RPMI7951 (cell line): Measurements from ENCODE around the gene ARL1. TPM values are rescaled to one million over a fixed set of nuclear protein-coding genes. Genes with fewer than 3 reads are reported as not detected.
"Not testable (repeated sequence)": the region's sequence is repeated elsewhere in the genome, so short reads cannot be mapped to it uniquely, and the experiment has no call there.

Experiments used
- DNase-seq: peaks from one replicate; pipeline ENCODE4 v3.0.0-alpha.2; 2012; ENCODE audit warnings: low read depth
- total RNA-seq: library from RNA; depleted of rRNA; stranded (reverse); fragments of >200 nt; shearing (Covaris generic); gene quantifications from 2 replicates; pipeline ENCODE4 v1.2.3, GENCODE V29; 2014; rRNA removed

The ARL1 gene
- total RNA-seq = 49.9 and 69.8 TPM in 2 replicates

- peak; percentile 85 for DNase-seq
Measured at GRCh38 chr12:101407436-101408345, at the start of gene ARL1. Gene ARL1, minus strand, starts transcription at chr12:101407772. Its CDS starts 127 bp downstream, at chr12:101407645.

- DNase-seq = no peak
Measured at GRCh38 chr12:101455685-101456084, 48.1 kb upstream of the ARL1 start.

DNA sequence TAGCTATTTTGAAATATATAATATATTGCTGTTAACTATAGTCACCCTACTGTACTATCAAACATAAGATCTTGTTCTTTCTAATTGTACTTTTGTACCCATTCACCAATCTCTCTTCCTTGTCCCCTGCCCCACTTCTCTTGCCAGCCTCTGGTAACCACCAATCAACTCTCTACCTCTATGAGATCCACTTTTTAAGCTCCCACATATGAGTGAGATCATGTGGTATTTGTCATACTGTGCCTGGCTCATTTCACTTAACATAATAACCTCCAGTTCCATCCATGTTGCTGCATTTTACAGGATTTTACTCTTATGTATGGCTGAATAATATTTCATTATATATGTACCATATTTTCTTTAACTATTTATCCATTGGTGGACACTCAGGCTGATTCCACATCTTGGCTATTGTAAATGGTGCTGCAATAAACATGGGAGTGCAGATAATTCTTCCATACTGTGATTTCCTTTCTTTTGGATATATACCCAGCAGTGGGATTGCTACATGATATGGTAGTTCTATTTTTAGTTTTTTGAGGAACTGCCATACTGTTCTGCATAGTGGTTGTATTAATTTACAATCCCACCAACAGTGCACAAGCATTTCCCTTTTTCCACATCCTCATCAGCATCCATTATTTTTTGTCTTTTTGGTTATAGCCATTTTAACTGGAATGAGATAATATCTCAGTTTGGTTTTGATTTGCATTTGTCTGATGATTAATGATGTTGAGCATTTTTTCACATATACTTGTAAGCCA, 34.1 kb upstream of the ARL1 start:
- DNase-seq = no peak

DNA sequence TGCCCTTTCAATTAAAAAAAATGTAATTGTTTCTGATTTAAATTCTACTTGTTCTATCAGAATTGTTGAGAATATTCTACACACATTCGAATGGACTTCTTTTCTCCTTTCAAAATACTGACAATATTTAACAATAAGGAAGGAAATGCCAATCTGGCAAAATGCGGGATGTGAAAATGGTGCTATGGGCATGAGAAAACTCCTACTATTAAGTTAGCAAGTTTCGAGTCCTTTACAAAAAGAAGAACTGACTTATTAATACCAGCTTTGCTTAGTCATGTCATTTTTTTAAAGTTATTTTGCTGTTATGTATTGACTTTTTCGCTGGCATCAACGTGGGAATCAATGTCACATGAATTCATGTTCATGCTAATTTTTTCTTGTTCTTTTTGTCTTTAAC, 31.7 kb upstream of the ARL1 start:
- no peak for DNase-seq

DNA sequence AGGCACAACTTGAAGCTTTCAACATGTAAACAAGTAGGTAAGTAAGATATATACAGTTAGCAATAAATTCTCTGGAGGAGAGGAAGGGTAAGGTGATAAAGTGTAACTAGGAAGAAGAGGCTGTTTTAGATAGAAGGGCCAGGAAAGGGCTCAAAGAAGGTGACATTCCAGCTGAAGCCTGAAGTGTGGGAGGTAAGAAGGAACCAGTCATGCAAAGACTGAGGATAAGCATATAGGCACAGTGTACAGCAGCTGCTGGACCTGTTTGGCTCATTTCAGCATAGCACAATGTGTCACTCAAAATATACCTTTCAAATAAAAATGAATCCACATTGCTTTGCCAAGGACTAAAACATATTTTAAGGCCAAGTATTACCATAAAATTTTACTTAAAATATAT, 28.6 kb upstream of the ARL1 start:
- DNase-seq = no peak

GRCh38 chr12:101430456-101430855, 22.9 kb upstream of the ARL1 start:
- DNase-seq = no peak

- no peak for DNase-seq
Measured at GRCh38 chr12:101424620-101425019, 17.0 kb upstream of the ARL1 start.

GRCh38 chr12:101422066-101422465, 14.5 kb upstream of the ARL1 start:
- DNase-seq = not testable (repeated sequence)

DNA sequence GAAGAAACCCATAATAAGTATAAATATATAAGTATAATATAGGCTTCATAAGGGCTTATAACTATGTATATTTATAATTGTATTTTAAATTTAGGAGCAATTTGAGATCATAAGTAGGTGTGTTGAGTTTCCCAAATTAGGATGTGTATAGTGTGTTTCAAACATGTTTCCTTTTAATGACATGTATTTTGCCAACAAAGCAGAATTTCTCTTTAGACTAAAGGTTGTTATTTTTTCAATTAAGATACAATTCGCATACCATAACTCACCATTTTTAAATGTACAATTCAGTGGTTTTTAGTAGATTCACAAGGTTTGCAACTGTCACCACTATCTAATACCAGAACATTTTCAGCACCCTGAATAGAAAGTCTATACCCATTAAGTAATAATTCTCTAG, 7.7 kb upstream of the ARL1 start:
- no peak for DNase-seq

DNA sequence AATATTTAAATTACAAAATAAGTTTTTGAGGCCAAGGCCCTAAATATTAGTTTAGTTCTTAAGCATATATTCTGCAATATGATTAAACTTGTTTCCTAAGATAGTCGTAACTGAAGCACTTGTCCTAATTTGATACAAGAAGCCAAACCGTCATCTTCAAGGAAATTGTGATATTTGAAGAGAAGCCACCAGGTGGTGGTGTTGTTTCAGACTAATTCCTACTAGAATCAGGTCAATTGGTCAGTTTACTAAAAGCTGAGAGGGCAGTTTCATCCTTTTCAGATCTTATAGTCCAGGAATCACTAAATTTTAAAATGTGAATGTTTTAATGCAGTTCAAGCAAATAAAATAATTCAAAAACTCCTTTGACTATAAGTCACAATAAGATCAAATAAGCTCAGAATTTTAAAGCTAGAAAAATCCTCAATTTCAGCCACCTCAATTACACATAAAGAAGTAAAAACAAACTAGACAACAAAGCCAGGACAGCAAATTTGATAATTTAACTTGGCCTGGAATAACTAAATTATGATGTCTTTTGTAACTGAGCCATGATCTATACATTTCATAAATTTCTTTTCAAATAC, 7.1 kb upstream of the ARL1 start:
- peak; percentile 54 for DNase-seq

DNA sequence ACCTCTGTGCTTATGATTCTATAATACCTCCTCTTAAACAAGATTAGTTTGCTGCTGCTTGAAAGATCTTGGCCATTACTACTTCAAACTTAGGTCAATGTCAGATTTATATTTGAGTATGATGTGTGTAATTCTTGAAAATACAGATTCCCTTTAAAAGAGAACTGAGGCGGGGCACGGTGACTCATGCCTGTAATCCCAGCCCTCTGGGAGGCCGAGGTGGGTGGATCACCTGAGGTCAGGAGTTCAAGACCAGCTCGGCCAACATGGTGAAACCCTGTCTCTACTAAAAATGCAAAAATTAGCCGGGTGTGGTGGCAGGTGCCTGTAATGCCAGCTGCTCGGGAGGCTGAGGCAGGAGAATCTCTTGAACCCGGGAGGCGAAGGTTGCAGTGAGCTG, 2.6 kb upstream of the ARL1 start:
- not testable (repeated sequence) for DNase-seq

DNA sequence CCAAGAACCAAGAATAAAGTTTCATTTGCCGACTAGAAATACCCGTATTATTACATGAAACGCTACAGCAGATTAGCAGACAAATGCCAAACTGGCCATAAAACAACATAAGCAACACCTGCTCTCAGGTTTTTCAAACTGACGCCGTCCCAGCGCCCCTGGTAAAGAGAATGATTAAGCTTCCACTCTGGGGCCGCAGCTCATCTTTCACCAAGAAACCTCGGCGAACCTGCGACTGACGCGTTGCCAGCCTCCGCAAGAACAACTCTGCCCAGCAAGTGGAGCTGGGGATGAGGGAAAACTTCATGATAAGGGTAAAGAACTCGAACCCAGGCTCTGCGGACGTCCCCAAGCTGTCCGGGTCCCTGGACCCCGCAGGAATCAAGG, 530 bp downstream of the ARL1 start:
- no peak for DNase-seq

- not testable (repeated sequence) for DNase-seq
Measured at GRCh38 chr12:101391181-101391580, 16.4 kb downstream of the ARL1 start.

DNA sequence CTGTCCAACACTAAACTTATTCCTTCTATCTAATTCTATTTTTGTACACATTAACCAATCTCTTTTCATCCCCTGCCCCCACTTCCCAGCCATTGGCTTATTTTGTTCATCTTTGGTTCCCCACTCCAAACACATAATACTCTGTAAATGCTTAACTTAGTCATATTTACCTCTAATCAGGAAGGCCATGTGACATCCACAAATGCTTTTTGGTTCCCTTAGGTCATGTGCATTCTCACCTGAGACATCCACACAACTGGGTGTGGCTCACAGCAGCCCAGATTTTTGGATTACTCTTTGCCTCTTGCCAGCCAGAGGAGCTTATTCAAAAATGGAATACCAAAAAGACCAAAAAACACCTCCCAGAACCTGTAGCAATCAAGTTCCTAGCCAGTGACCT, 28.4 kb downstream of the ARL1 start:
- DNase-seq = no peak

- DNase-seq = no peak
Measured at GRCh38 chr12:101375573-101375972, 32.0 kb downstream of the ARL1 start.

- DNase-seq = no peak
Measured at GRCh38 chr12:101372431-101372830, 35.1 kb downstream of the ARL1 start.

- DNase-seq = no peak
Measured at GRCh38 chr12:101368016-101368415, 39.6 kb downstream of the ARL1 start.

GRCh38 chr12:101361455-101361854, 46.1 kb downstream of the ARL1 start:
- DNase-seq = no peak

- DNase-seq = no peak
Measured at GRCh38 chr12:101356794-101357193, 50.8 kb downstream of the ARL1 start.

DNA sequence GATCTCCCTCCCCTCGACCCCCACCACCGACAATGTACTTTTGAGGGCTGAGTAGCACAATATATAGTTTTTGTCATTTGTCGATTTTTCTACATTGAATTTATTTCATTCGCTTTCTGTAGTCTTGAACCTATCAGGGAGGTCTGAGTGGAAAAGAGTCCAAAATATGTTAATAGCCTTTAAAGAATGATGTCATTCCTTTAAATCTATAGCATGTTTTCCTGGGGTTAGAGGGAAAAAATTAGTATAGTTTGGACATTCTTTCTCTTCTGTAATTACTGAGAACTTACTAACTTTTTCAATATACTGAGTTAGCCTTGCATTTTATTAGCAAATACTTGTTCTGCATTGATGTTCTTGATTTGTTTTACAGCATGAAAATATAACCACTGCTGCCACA, 55.9 kb downstream of the ARL1 start:
- DNase-seq = no peak

- DNase-seq = no peak
Measured at GRCh38 chr12:101343893-101344292, 63.7 kb downstream of the ARL1 start.
